HepG2 (cell line): ENCODE measurements around the gene MIEF2. TPM values are rescaled to one million over a fixed set of nuclear protein-coding genes. Genes with fewer than 3 reads are reported as not detected.

Experiments
- ATAC-seq: fragments of 200-7000 bp; cut with Tn5 transposase; 3 replicates; pipeline ENCODE4 v1.9.1; 2020; ENCODE audit warnings: mild to moderate bottlenecking, moderate library complexity
- BruUV-seq: library from RNA; stranded (reverse); fragments of 400-500 nt; replicated peaks from 2 replicates; lab custom pipeline; 2021; lab: Mats Ljungman, UMichigan
- CTCF ChIA-PET: fragments of 300-600 bp; formaldehyde crosslinking; extraction: SDS; loops from one replicate; lab custom pipeline; 2021; ENCODE audit warnings: low total read pairs, inconsistent platforms, low intra/inter-chr PET ratio; lab: Yijun Ruan, JAX
- POLR2A ChIA-PET: fragments of 350-600 bp; sonication (Branson Sonifier 250); formaldehyde crosslinking; loops from one replicate; lab custom pipeline; 2020; ENCODE audit warnings: antibody characterized with exemption, inconsistent platforms; lab: Yijun Ruan, JAX
- DNase-seq: peaks from one replicate; pipeline ENCODE4 v3.0.0-alpha.2; 2015; ENCODE audit warnings: low spot score
- FAIRE-seq: peaks from 3 replicates; lab custom pipeline; 2011; peaks lifted over from hg19 to GRCh38; lab: Jason Lieb, UNC
- H2AFZ ChIP-seq: one replicate; pipeline ENCODE4 v1.6.1; 2011; ENCODE audit warnings: low read length, inconsistent platforms
- H3K27ac ChIP-seq: fragments of 300-600 bp; 3 replicates; pipeline ENCODE4 v1.8.0; 2011; ENCODE audit warnings: mixed run types, mild to moderate bottlenecking, mixed read lengths, low read length, inconsistent platforms; ENCODE audit not compliant: insufficient read depth; ENCODE audit errors: extremely low read length
- H3K27me3 ChIP-seq, 2 experiments: fragments of 200-600 bp in 1 of 2; 2 replicates in 1 of 2; 3 replicates in 1 of 2; pipeline versions ENCODE4 v1.6.0 to v1.8.0; 2011; ENCODE audit warnings: low read length in 2 of 2, mild to moderate bottlenecking in 2 of 2, moderate library complexity in 2 of 2, inconsistent platforms in 1 of 2; ENCODE audit not compliant: insufficient read depth in 2 of 2, control insufficient read depth in 1 of 2
- H3K36me3 ChIP-seq, 2 experiments: fragments of 200-600 bp in 1 of 2; replicated peaks in 1 of 2; 2 replicates in 1 of 2; 3 replicates in 1 of 2; pipeline versions ENCODE4 v1.5.1 to v1.8.0; 2011; ENCODE audit warnings: low read length in 2 of 2, inconsistent platforms in 1 of 2; ENCODE audit not compliant: insufficient read depth in 2 of 2, control insufficient read depth in 1 of 2
- H3K4me1 ChIP-seq: 2 replicates; pipeline ENCODE4 v1.5.1; 2012; ENCODE audit warnings: low read length, inconsistent platforms; ENCODE audit not compliant: insufficient read depth
- H3K4me2 ChIP-seq: 2 replicates; pipeline ENCODE4 v1.6.0; 2011; ENCODE audit warnings: low read depth, low read length, inconsistent platforms
- H3K4me3 ChIP-seq, 3 experiments: fragments of 200-600 bp in 1 of 3; sonication (generic), shearing (Covaris generic) in 1 of 3; replicated peaks in 1 of 3; 2 replicates each; pipeline ENCODE4 v1.5.1; 2011 to 2016; ENCODE audit warnings: low read length in 3 of 3, inconsistent platforms in 2 of 3, low read depth in 2 of 3, mild to moderate bottlenecking in 2 of 3, control low read depth in 1 of 3, mixed read lengths in 1 of 3; ENCODE audit not compliant: insufficient read depth in 1 of 3
- H3K79me2 ChIP-seq: one replicate; pipeline ENCODE4 v1.6.1; 2011; ENCODE audit warnings: low read length, inconsistent platforms; ENCODE audit not compliant: insufficient read depth
- H3K9ac ChIP-seq: 2 replicates; pipeline ENCODE4 v1.6.0; 2011; ENCODE audit warnings: mild to moderate bottlenecking, low read depth, low read length, inconsistent platforms; ENCODE audit not compliant: insufficient read depth
- H3K9me3 ChIP-seq: 2 replicates; pipeline ENCODE4 v1.5.1; 2012; ENCODE audit warnings: mild to moderate bottlenecking, low read length
- H4K20me1 ChIP-seq: 2 replicates; pipeline ENCODE4 v1.6.0; 2011; ENCODE audit warnings: inconsistent platforms, mild to moderate bottlenecking, low read length, moderate library complexity; ENCODE audit not compliant: insufficient read depth
- ADNP ChIP-seq: sonication (generic); formaldehyde crosslinking; IDR thresholded peaks from 2 replicates; pipeline ENCODE4 v1.4.0; 2020; ENCODE audit warnings: missing genetic modification reagents
- BORCS8-MEF2B ChIP-seq: sonication (generic); formaldehyde crosslinking; IDR thresholded peaks from 2 replicates; pipeline ENCODE4 v1.8.0; 2022; ENCODE audit warnings: mild to moderate bottlenecking, missing genetic modification reagents
- CBX5 ChIP-seq: sonication (generic); formaldehyde crosslinking; IDR thresholded peaks from 2 replicates; pipeline ENCODE4 v1.4.0; 2020; ENCODE audit warnings: missing genetic modification reagents, borderline replicate concordance
- ELF4 ChIP-seq: sonication (generic); formaldehyde crosslinking; IDR thresholded peaks from 2 replicates; pipeline ENCODE4 v1.5.0; 2020; ENCODE audit warnings: missing genetic modification reagents, mild to moderate bottlenecking, moderate library complexity, borderline replicate concordance
- FOSL2 ChIP-seq: sonication (generic); formaldehyde crosslinking; IDR thresholded peaks from 2 replicates; pipeline ENCODE4 v1.4.0; 2020; ENCODE audit warnings: missing genetic modification reagents
- HDAC1 ChIP-seq: sonication (generic); formaldehyde crosslinking; IDR thresholded peaks from 2 replicates; pipeline ENCODE4 v1.5.1; 2020; ENCODE audit warnings: mild to moderate bottlenecking, missing genetic modification reagents
- HNRNPUL1 ChIP-seq: fragments of 200-400 bp; formaldehyde crosslinking; IDR thresholded peaks from 2 replicates; pipeline ENCODE4 v1.6.1; 2017; ENCODE audit warnings: low read depth, mild to moderate bottlenecking, low read length, moderate library complexity
- IRX3 ChIP-seq: sonication (generic); formaldehyde crosslinking; IDR thresholded peaks from 2 replicates; pipeline ENCODE4 v1.8.1; 2023; ENCODE audit warnings: mild to moderate bottlenecking, low read depth, missing genetic modification reagents, borderline replicate concordance
- MXI1 ChIP-seq: IDR thresholded peaks from 3 replicates; pipeline ENCODE4 v1.6.1; 2012; ENCODE audit warnings: low read depth, low read length, inconsistent platforms, borderline replicate concordance
- NCOA1 ChIP-seq: sonication (generic); formaldehyde crosslinking; IDR thresholded peaks from 2 replicates; pipeline ENCODE4 v1.9.0; 2021; ENCODE audit warnings: missing genetic modification reagents
- NONO ChIP-seq, 2 experiments: fragments of 450-650 bp in 1 of 2; sonication (generic) in 1 of 2; formaldehyde crosslinking in 1 of 2; IDR thresholded peaks in 1 of 2; conservative IDR thresholded peaks in 1 of 2; 2 replicates each; pipeline versions ENCODE4 v1.6.1 to v1.8.0; 2017 to 2022; ENCODE audit warnings: mild to moderate bottlenecking in 1 of 2, missing genetic modification reagents in 1 of 2, moderate library complexity in 1 of 2
- RARG ChIP-seq: sonication (generic); formaldehyde crosslinking; IDR thresholded peaks from 2 replicates; pipeline ENCODE4 v1.4.0; 2020; ENCODE audit warnings: low read depth, mild to moderate bottlenecking, missing genetic modification reagents
- SNAPC4 ChIP-seq: sonication (generic); formaldehyde crosslinking; IDR thresholded peaks from 2 replicates; pipeline ENCODE4 v1.4.0; 2020; ENCODE audit warnings: mild to moderate bottlenecking, missing genetic modification reagents
- TEAD3 ChIP-seq: optimal IDR thresholded peaks from 2 replicates; pipeline ENCODE3; 2016; ENCODE audit warnings: borderline replicate concordance
- ZNF225 ChIP-seq: sonication (generic); formaldehyde crosslinking; IDR thresholded peaks from 2 replicates; pipeline ENCODE4 v1.4.0; 2020; ENCODE audit warnings: mild to moderate bottlenecking, missing genetic modification reagents
- ZNF567 ChIP-seq: sonication (generic); formaldehyde crosslinking; IDR thresholded peaks from 2 replicates; pipeline ENCODE4 v1.8.1; 2023; ENCODE audit warnings: mild to moderate bottlenecking, missing genetic modification reagents, borderline replicate concordance
- ZNF670 ChIP-seq: sonication (generic); formaldehyde crosslinking; IDR thresholded peaks from 2 replicates; pipeline ENCODE4 v1.8.0; 2022; ENCODE audit warnings: mild to moderate bottlenecking, missing genetic modification reagents, borderline replicate concordance
- WGBS: methylation state at CpG from one replicate; pipeline ENCODE4 v1.1.6; 2017; ENCODE audit warnings: low lambda C conversion rate; 5-methylcytosine and 5-hydroxymethylcytosine counted together
- in situ Hi-C: cut with HindIII; loops from 2 replicates; pipeline ENCODE4 v1.10.0; 2017; ENCODE audit warnings: low pct_unique_long_range_greater_than_20kb; ENCODE audit not compliant: extremely low pct_ligation_motif_present
- intact Hi-C: fragments of 100-400 bp; cut with micrococcal nuclease; formaldehyde crosslinking; loops from one replicate; pipeline ENCODE4 v1.10.0; 2022; ENCODE audit not compliant: unreplicated experiment
- polyA plus RNA-seq, 8 experiments: library from polyadenylated mRNA; depleted of rRNA in 3 of 8; stranded (reverse) in 7 of 8; unstranded in 1 of 8; fragments of >200 nt; fragmentation: Illumina TruSeq in 4 of 8; extraction: Trizol in 4 of 8; gene quantifications; 2 replicates each; pipeline versions ENCODE4 v1.2.1 to v1.2.3, GENCODE V29; 2011 to 2016; ENCODE audit warnings: low read depth in 4 of 8, missing spikeins in 1 of 8, mixed read lengths in 1 of 8; ENCODE audit not compliant: insufficient read depth in 1 of 8
- total RNA-seq, 5 experiments: library from RNA; depleted of rRNA; stranded (reverse); fragments of >200 nt; fragmentation: Illumina TruSeq; extraction: Trizol; gene quantifications; 2 replicates each; pipeline ENCODE4 v1.2.3, GENCODE V29; 2016; ENCODE audit warnings: low read depth in 1 of 5

MIEF2 gene
- total and polyA plus RNA-seq, 2 of the 13 experiments (the other 11 are each of a cell fraction or from before 2014, with no cell fraction given), result 6.0 to 8.0 TPM

- TF ChIP-seq BORCS8-MEF2B (CRISPR knock-in tag) (no peak), ZNF567 (CRISPR knock-in tag) (no peak), CBX5 (CRISPR knock-in tag) (no peak), NCOA1 (0 out of 2 replicates have a peak, but pooled peaks have one; percentile 17), HDAC1 (CRISPR knock-in tag) (0 out of 2 replicates have a peak, but pooled peaks have one; percentile 20), ADNP (CRISPR knock-in tag) (0 out of 2 replicates have a peak, but pooled peaks have one; percentile 44), TEAD3 (CRISPR knock-in tag) (no peak), NONO (IDR thresholded peaks at IDR 0.05) (no peak), NONO (CRISPR knock-in tag; conservative IDR thresholded peaks at IDR 0.05) (no peak), ZNF670 (peak; percentile 19; the same call in 1 of the 2 replicates)
Measured at GRCh38 chr17:18259621-18260331, 686 bp upstream of the MIEF2 start (continued).

GRCh38 chr17:18261146-18261515 lies 669 bp downstream of the MIEF2 start:
- Histone ChIP-seq H3K4me3 (peak overlapping the region; percentile 75 to 82 (median 81)), H3K27me3 (no peaks in the 10 kb centered on the region; a peak in 1 of 5 replicates), H3K9ac (peak overlapping the region; percentile 80), H3K36me3 (peaks cover 4 to 27% of the 10 kb centered on the region in 2 experiments; a peak in 4 of 5 replicates), H4K20me1 (peaks cover 8% of the 10 kb centered on the region; the same call in 1 of the 2 replicates), H3K27ac (peak overlapping the region; percentile 83), H2AFZ (no peak overlapping the region), H3K4me2 (peak overlapping the region; percentile 97), H3K79me2 (peaks cover 28% of the 10 kb centered on the region), H3K9me3 (no peaks in the 10 kb centered on the region), H3K4me1 (peaks cover 34% of the 10 kb centered on the region)
- ChIA-PET POLR2A (interaction anchor here (1.0 to 2.7 kb wide), 4 partner anchors 14 to 102 kb away, joined by 3 to 7 read pairs (median 4); partner anchors contain the start of genes SHMT1, SMCR8 and TOP3A), CTCF (no interaction called here)
- intact Hi-C loops, result no loop called here
- no TSS peak for BruUV-seq
- in situ Hi-C loops, result no loop called here
- WGBS, result 0% methylated on average over 8 of the region's 16 CpGs
- FAIRE-seq (no peak), ATAC-seq (peak; percentile 8), DNase-seq (peak; percentile 24)
- TF ChIP-seq FOSL2 (0 out of 2 replicates have a peak, but pooled peaks have one; percentile 17), SNAPC4 (0 out of 2 replicates have a peak, but pooled peaks have one; percentile 30), HNRNPUL1 (no peak), MXI1 (no peak), RARG (CRISPR knock-in tag) (no peak), ZNF225 (CRISPR knock-in tag) (no peak), IRX3 (0 out of 2 replicates have a peak, but pooled peaks have one; percentile 6), ELF4 (CRISPR knock-in tag) (no peak)
